ENCODE data around the gene NCR3LG1. TPM values are rescaled to one million over a fixed set of nuclear protein-coding genes. Genes with fewer than 3 reads are reported as not detected.

The NCR3LG1 gene
- total and polyA plus RNA-seq, 2 of the 4 experiments (the other 2 are of a cell fraction): 1.7 to 4.1 TPM

DNA sequence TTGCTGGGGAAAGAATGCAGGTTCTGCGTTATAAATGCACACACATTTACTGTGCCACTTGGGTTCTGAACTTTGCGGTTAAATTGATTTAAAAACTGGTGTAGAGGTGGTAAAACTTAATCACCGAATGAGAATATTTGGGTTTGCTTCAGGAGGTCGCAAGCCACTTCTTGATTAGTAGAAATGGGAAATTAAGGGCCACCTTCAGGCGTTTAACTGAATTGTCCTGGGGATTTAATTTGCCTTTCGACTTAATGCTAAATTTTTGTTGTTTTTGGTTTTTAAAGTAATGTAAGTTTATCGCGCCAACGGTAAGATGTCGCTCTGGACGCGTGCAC lies 459 bp upstream of the NCR3LG1 start:
- dilution Hi-C loops (cut with HindIII; ENCODE audit: low sequenced_read_pairs, unreplicated experiment): no loop called here
- H3K4me2 ChIP-seq (ENCODE audit: low read depth, low read length): peak overlapping the region; percentile 90
- H4K8ac ChIP-seq (ENCODE audit: low read depth in 2 of 2, low read length in 2 of 2): peak overlapping the region; percentile 20 to 61; a peak in 1 of 4 replicates

More for the DNA sequence above, 459 bp upstream of the NCR3LG1 start:
- Histone ChIP-seq H4K5ac (ENCODE audit: low read depth, low read length) (no peak overlapping the region), H3K56ac (ENCODE audit: extremely low read depth, insufficient read depth, low read length) (no peak overlapping the region), H3K23ac (ENCODE audit: low read depth, low read length) (no peak overlapping the region), H2BK15ac (ENCODE audit: low read depth, low read length) (no peak overlapping the region), H3K4me3 (ENCODE audit: insufficient read depth, low read depth, low read length) (peak overlapping the region; percentile 66), H3K9ac (ENCODE audit: low read depth, low read length) (peak overlapping the region; percentile 37; the same call in 1 of the 2 replicates), H4K91ac (ENCODE audit: insufficient read depth, low read depth, low read length) (no peak overlapping the region), H3K9me3 (ENCODE audit: control insufficient read depth, insufficient read depth, low read length) (no peaks in the 10 kb centered on the region), H3K36me3 (ENCODE audit: control insufficient read depth, insufficient read depth, low read length) (no peaks in the 10 kb centered on the region), H3K27ac (ENCODE audit: insufficient read depth, low read length) (no peak overlapping the region; the same call in 1 of the 2 replicates), H3K79me1 (ENCODE audit: low read depth in 1 of 2, low read length in 2 of 2) (peaks cover 0 to 4% of the 10 kb centered on the region in 2 experiments; a peak in 1 of 4 replicates), H2AFZ (replicated peaks; ENCODE audit: low read length, poor library complexity) (peak overlapping the region; percentile 93), H3K18ac (ENCODE audit: low read depth, low read length) (no peak overlapping the region), H2BK5ac (ENCODE audit: low read depth, low read length, poor library complexity, severe bottlenecking) (no peak overlapping the region), H3K4ac (ENCODE audit: low read depth, low read length) (no peak overlapping the region), H3K9me1 (ENCODE audit: insufficient read depth, low read length) (no peaks in the 10 kb centered on the region), H2AK9ac (replicated peaks; ENCODE audit: low read depth, low read length, poor library complexity) (no peak overlapping the region), H3K27me3 (ENCODE audit: control insufficient read depth, insufficient read depth, low read length) (no peaks in the 10 kb centered on the region), H4K20me1 (ENCODE audit: insufficient read depth, low read length) (no peaks in the 10 kb centered on the region), H3K14ac (replicated peaks; ENCODE audit: low read depth, low read length) (no peak overlapping the region), H2BK120ac (ENCODE audit: low read depth, low read length) (no peak overlapping the region), H2BK20ac (ENCODE audit: low read depth, low read length) (no peak overlapping the region), H2AK5ac (ENCODE audit: low read depth, low read length) (no peak overlapping the region), H3K4me1 (ENCODE audit: control insufficient read depth, insufficient read depth, low read length) (peaks cover 2% of the 10 kb centered on the region)
- intact Hi-C loops (cut with micrococcal nuclease) (loop anchor here (2.0 to 5.0 kb wide), 2 partner anchors 36 to 74 kb away; partner anchors contain the start of gene NUCB2), in situ Hi-C loops (cut with MboI; ENCODE audit: low sequenced_read_pairs) (no loop called here)
- BruUV-seq (replicated peaks): no TSS peak
- TF ChIP-seq, protein P1, sequence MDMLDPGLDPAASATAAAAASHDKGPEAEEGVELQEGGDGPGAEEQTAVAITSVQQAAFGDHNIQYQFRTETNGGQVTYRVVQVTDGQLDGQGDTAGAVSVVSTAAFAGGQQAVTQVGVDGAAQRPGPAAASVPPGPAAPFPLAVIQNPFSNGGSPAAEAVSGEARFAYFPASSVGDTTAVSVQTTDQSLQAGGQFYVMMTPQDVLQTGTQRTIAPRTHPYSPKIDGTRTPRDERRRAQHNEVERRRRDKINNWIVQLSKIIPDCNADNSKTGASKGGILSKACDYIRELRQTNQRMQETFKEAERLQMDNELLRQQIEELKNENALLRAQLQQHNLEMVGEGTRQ (IDR thresholded peaks at IDR 0.05; ENCODE audit: low read depth, low read length): no peak
- TF ChIP-seq, protein P2, sequence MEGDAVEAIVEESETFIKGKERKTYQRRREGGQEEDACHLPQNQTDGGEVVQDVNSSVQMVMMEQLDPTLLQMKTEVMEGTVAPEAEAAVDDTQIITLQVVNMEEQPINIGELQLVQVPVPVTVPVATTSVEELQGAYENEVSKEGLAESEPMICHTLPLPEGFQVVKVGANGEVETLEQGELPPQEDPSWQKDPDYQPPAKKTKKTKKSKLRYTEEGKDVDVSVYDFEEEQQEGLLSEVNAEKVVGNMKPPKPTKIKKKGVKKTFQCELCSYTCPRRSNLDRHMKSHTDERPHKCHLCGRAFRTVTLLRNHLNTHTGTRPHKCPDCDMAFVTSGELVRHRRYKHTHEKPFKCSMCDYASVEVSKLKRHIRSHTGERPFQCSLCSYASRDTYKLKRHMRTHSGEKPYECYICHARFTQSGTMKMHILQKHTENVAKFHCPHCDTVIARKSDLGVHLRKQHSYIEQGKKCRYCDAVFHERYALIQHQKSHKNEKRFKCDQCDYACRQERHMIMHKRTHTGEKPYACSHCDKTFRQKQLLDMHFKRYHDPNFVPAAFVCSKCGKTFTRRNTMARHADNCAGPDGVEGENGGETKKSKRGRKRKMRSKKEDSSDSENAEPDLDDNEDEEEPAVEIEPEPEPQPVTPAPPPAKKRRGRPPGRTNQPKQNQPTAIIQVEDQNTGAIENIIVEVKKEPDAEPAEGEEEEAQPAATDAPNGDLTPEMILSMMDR (conservative IDR thresholded peaks at IDR 0.05; ENCODE audit: low read depth, low read length): peak; percentile 16; the same call in 1 of the 2 replicates
- ChIA-PET POLR2A (ENCODE audit: unreplicated experiment) (no interaction called here), CTCF (no interaction called here)
- 40% methylated on average over 2 of the region's 12 CpGs; no CpG with 5 or more reads in 1 of the 2 experiments for WGBS, 2 experiments (ENCODE audit: extremely low coverage in 2 of 2, insufficient read length in 1 of 2)
- DNase-seq (no peak), ATAC-seq (ENCODE audit: low read depth) (no peak)
